HepG2 (cell line): Measurements from ENCODE around the gene LCN1. TPM values are rescaled to one million over a fixed set of nuclear protein-coding genes. Genes with fewer than 3 reads are reported as not detected.

Experiments
- ATAC-seq: fragments of 200-7000 bp; cut with Tn5 transposase; 3 replicates; pipeline ENCODE4 v1.9.1; 2020; ENCODE audit warnings: mild to moderate bottlenecking, moderate library complexity
- BruUV-seq: library from RNA; stranded (reverse); fragments of 400-500 nt; replicated peaks from 2 replicates; lab custom pipeline; 2021; lab: Mats Ljungman, UMichigan
- CTCF ChIA-PET: fragments of 300-600 bp; formaldehyde crosslinking; extraction: SDS; loops from one replicate; lab custom pipeline; 2021; ENCODE audit warnings: low total read pairs, inconsistent platforms, low intra/inter-chr PET ratio; lab: Yijun Ruan, JAX
- POLR2A ChIA-PET: fragments of 350-600 bp; sonication (Branson Sonifier 250); formaldehyde crosslinking; loops from one replicate; lab custom pipeline; 2020; ENCODE audit warnings: antibody characterized with exemption, inconsistent platforms; lab: Yijun Ruan, JAX
- DNase-seq: peaks from one replicate; pipeline ENCODE4 v3.0.0-alpha.2; 2015; ENCODE audit warnings: low spot score
- FAIRE-seq: peaks from 3 replicates; lab custom pipeline; 2011; peaks lifted over from hg19 to GRCh38; lab: Jason Lieb, UNC
- H2AFZ ChIP-seq: one replicate; pipeline ENCODE4 v1.6.1; 2011; ENCODE audit warnings: low read length, inconsistent platforms
- H3K27ac ChIP-seq: fragments of 300-600 bp; 3 replicates; pipeline ENCODE4 v1.8.0; 2011; ENCODE audit warnings: mixed run types, mild to moderate bottlenecking, mixed read lengths, low read length, inconsistent platforms; ENCODE audit not compliant: insufficient read depth; ENCODE audit errors: extremely low read length
- H3K27me3 ChIP-seq, 2 experiments: fragments of 200-600 bp in 1 of 2; 2 replicates in 1 of 2; 3 replicates in 1 of 2; pipeline versions ENCODE4 v1.6.0 to v1.8.0; 2011; ENCODE audit warnings: low read length in 2 of 2, mild to moderate bottlenecking in 2 of 2, moderate library complexity in 2 of 2, inconsistent platforms in 1 of 2; ENCODE audit not compliant: insufficient read depth in 2 of 2, control insufficient read depth in 1 of 2
- H3K36me3 ChIP-seq, 2 experiments: fragments of 200-600 bp in 1 of 2; replicated peaks in 1 of 2; 2 replicates in 1 of 2; 3 replicates in 1 of 2; pipeline versions ENCODE4 v1.5.1 to v1.8.0; 2011; ENCODE audit warnings: low read length in 2 of 2, inconsistent platforms in 1 of 2; ENCODE audit not compliant: insufficient read depth in 2 of 2, control insufficient read depth in 1 of 2
- H3K4me1 ChIP-seq: 2 replicates; pipeline ENCODE4 v1.5.1; 2012; ENCODE audit warnings: low read length, inconsistent platforms; ENCODE audit not compliant: insufficient read depth
- H3K4me2 ChIP-seq: 2 replicates; pipeline ENCODE4 v1.6.0; 2011; ENCODE audit warnings: low read depth, low read length, inconsistent platforms
- H3K4me3 ChIP-seq, 3 experiments: fragments of 200-600 bp in 1 of 3; sonication (generic), shearing (Covaris generic) in 1 of 3; replicated peaks in 1 of 3; 2 replicates each; pipeline ENCODE4 v1.5.1; 2011 to 2016; ENCODE audit warnings: low read length in 3 of 3, inconsistent platforms in 2 of 3, low read depth in 2 of 3, mild to moderate bottlenecking in 2 of 3, control low read depth in 1 of 3, mixed read lengths in 1 of 3; ENCODE audit not compliant: insufficient read depth in 1 of 3
- H3K79me2 ChIP-seq: one replicate; pipeline ENCODE4 v1.6.1; 2011; ENCODE audit warnings: low read length, inconsistent platforms; ENCODE audit not compliant: insufficient read depth
- H3K9ac ChIP-seq: 2 replicates; pipeline ENCODE4 v1.6.0; 2011; ENCODE audit warnings: mild to moderate bottlenecking, low read depth, low read length, inconsistent platforms; ENCODE audit not compliant: insufficient read depth
- H3K9me3 ChIP-seq: 2 replicates; pipeline ENCODE4 v1.5.1; 2012; ENCODE audit warnings: mild to moderate bottlenecking, low read length
- H4K20me1 ChIP-seq: 2 replicates; pipeline ENCODE4 v1.6.0; 2011; ENCODE audit warnings: inconsistent platforms, mild to moderate bottlenecking, low read length, moderate library complexity; ENCODE audit not compliant: insufficient read depth
- CAMTA2 ChIP-seq: sonication (generic); formaldehyde crosslinking; IDR thresholded peaks from 2 replicates; pipeline ENCODE4 v1.4.0; 2020; ENCODE audit warnings: mild to moderate bottlenecking, missing genetic modification reagents, borderline replicate concordance
- CENPT ChIP-seq: sonication (generic); formaldehyde crosslinking; IDR thresholded peaks from 2 replicates; pipeline ENCODE4 v1.8.0; 2022; ENCODE audit warnings: low read depth, mild to moderate bottlenecking, moderate library complexity, missing genetic modification reagents
- MTF2 ChIP-seq: sonication (generic); formaldehyde crosslinking; IDR thresholded peaks from 2 replicates; pipeline ENCODE4 v1.5.0; 2020; ENCODE audit warnings: missing genetic modification reagents, borderline replicate concordance
- MZF1 ChIP-seq: sonication (generic); formaldehyde crosslinking; IDR thresholded peaks from 2 replicates; pipeline ENCODE4 v1.8.1; 2023; ENCODE audit warnings: mild to moderate bottlenecking, missing genetic modification reagents, borderline replicate concordance
- SMC3 ChIP-seq: IDR thresholded peaks from 2 replicates; pipeline ENCODE4 v1.6.1; 2011; ENCODE audit warnings: low read length, improper control_type of control experiment
- SRSF9 ChIP-seq: fragments of 200-400 bp; formaldehyde crosslinking; IDR thresholded peaks from 2 replicates; pipeline ENCODE4 v1.6.1; 2018; ENCODE audit warnings: borderline replicate concordance, mild to moderate bottlenecking, low read depth, low read length; ENCODE audit not compliant: insufficient read depth, poor library complexity, severe bottlenecking
- U2AF1 ChIP-seq: fragments of 200-400 bp; formaldehyde crosslinking; optimal IDR thresholded peaks from 2 replicates; pipeline ENCODE3; 2017; ENCODE audit warnings: mild to moderate bottlenecking, low read depth, low read length
- ZFP37 ChIP-seq: sonication (generic); formaldehyde crosslinking; IDR thresholded peaks from 2 replicates; pipeline ENCODE4 v1.4.0; 2020; ENCODE audit warnings: missing genetic modification reagents, borderline replicate concordance
- ZNF577 ChIP-seq: sonication (generic); formaldehyde crosslinking; IDR thresholded peaks from 2 replicates; pipeline ENCODE4 v1.4.0; 2020; ENCODE audit warnings: mild to moderate bottlenecking, low read depth, missing genetic modification reagents, borderline replicate concordance
- ZSCAN31 ChIP-seq: sonication (generic); formaldehyde crosslinking; IDR thresholded peaks from 2 replicates; pipeline ENCODE4 v1.5.0; 2020; ENCODE audit warnings: low read depth, mild to moderate bottlenecking, missing genetic modification reagents
- WGBS: methylation state at CpG from one replicate; pipeline ENCODE4 v1.1.6; 2017; ENCODE audit warnings: low lambda C conversion rate; 5-methylcytosine and 5-hydroxymethylcytosine counted together
- in situ Hi-C: cut with HindIII; loops from 2 replicates; pipeline ENCODE4 v1.10.0; 2017; ENCODE audit warnings: low pct_unique_long_range_greater_than_20kb; ENCODE audit not compliant: extremely low pct_ligation_motif_present
- intact Hi-C: fragments of 100-400 bp; cut with micrococcal nuclease; formaldehyde crosslinking; loops from one replicate; pipeline ENCODE4 v1.10.0; 2022; ENCODE audit not compliant: unreplicated experiment
- polyA plus RNA-seq, 8 experiments: library from polyadenylated mRNA; depleted of rRNA in 3 of 8; stranded (reverse) in 7 of 8; unstranded in 1 of 8; fragments of >200 nt; fragmentation: Illumina TruSeq in 4 of 8; extraction: Trizol in 4 of 8; gene quantifications; 2 replicates each; pipeline versions ENCODE4 v1.2.1 to v1.2.3, GENCODE V29; 2011 to 2016; ENCODE audit warnings: low read depth in 4 of 8, missing spikeins in 1 of 8, mixed read lengths in 1 of 8; ENCODE audit not compliant: insufficient read depth in 1 of 8
- total RNA-seq, 5 experiments: library from RNA; depleted of rRNA; stranded (reverse); fragments of >200 nt; fragmentation: Illumina TruSeq; extraction: Trizol; gene quantifications; 2 replicates each; pipeline ENCODE4 v1.2.3, GENCODE V29; 2016; ENCODE audit warnings: low read depth in 1 of 5
- TF ChIP-seq, protein P1 (sequence below): sonication (generic); formaldehyde crosslinking; IDR thresholded peaks from 2 replicates; pipeline ENCODE4 v1.9.0; 2021; ENCODE audit warnings: missing genetic modification reagents, borderline replicate concordance
- TF ChIP-seq, protein P2 (sequence below): sonication (generic); formaldehyde crosslinking; IDR thresholded peaks from 2 replicates; pipeline ENCODE4 v1.8.1; 2023; ENCODE audit warnings: mild to moderate bottlenecking, inconsistent platforms, moderate library complexity, missing genetic modification reagents, borderline replicate concordance

The LCN1 gene
- total and polyA plus RNA-seq, 2 of the 13 experiments (the other 11 are each of a cell fraction or from before 2014, with no cell fraction given), result not detected

DNA sequence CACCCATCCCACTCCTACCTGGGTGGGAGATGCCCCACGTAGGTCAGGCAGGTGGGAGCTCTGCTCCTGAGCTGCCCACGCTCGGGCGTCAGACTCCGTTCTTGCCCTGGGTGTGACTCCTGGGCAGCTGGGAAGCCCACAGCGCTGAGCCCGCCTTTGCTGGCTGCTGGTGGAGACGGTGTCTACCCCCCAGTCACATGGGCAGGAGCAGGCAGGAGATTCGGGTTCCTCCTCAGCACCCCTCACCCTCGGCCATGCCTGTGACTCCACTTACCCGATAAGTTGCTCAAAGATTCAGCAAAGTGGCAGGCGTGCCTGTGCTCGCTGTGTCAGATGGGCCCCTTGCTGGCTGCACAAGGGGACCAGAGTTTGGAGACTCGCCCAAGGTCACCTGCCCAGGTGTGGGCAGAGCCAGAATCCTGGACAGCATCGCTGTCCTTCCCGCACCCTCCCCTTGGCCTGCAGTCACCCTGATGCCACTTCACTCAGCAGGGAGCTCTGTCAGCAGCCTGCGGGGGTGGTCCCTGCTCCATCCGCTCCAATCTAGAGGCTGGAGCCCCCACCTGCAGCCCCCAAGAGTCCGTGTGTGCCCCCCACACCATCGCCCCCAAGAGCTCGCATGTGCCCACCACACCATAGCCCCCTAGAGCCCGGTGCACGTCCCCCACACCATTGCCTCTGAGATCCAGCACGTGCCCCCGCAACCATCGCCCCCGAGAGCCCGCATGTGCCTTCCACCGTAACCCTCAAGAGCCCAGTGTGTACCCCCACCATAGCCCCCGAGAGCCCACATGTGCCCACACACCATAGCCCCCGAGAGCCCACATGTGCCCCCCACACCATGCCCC is 4.2 kb downstream of the LCN1 start:
- FAIRE-seq, result no peak
- CTCF ChIA-PET, result no interaction called here
- Histone ChIP-seq H3K4me3 (no peak overlapping the region), H3K27ac (no peak overlapping the region), H3K27me3 (peaks cover 8 to 51% of the 10 kb centered on the region in 2 experiments), H3K79me2 (no peaks in the 10 kb centered on the region), H3K4me1 (peaks cover 9% of the 10 kb centered on the region), H2AFZ (no peak overlapping the region), H3K9me3 (no peaks in the 10 kb centered on the region), H4K20me1 (no peaks in the 10 kb centered on the region), H3K4me2 (no peak overlapping the region), H3K36me3 (no peaks in the 10 kb centered on the region), H3K9ac (no peak overlapping the region)
- DNase-seq, result no peak
- BruUV-seq, result no TSS peak
- no peak for ATAC-seq
- WGBS, result 58% methylated on average over 9 of the region's 31 CpGs
- intact Hi-C loops (no loop called here), in situ Hi-C loops (no loop called here)
- TF ChIP-seq, protein P1, sequence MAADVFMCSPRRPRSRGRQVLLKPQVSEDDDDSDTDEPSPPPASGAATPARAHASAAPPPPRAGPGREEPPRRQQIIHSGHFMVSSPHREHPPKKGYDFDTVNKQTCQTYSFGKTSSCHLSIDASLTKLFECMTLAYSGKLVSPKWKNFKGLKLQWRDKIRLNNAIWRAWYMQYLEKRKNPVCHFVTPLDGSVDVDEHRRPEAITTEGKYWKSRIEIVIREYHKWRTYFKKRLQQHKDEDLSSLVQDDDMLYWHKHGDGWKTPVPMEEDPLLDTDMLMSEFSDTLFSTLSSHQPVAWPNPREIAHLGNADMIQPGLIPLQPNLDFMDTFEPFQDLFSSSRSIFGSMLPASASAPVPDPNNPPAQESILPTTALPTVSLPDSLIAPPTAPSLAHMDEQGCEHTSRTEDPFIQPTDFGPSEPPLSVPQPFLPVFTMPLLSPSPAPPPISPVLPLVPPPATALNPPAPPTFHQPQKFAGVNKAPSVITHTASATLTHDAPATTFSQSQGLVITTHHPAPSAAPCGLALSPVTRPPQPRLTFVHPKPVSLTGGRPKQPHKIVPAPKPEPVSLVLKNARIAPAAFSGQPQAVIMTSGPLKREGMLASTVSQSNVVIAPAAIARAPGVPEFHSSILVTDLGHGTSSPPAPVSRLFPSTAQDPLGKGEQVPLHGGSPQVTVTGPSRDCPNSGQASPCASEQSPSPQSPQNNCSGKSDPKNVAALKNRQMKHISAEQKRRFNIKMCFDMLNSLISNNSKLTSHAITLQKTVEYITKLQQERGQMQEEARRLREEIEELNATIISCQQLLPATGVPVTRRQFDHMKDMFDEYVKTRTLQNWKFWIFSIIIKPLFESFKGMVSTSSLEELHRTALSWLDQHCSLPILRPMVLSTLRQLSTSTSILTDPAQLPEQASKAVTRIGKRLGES (CRISPR knock-in tag), result no peak
- TF ChIP-seq SRSF9 (no peak), U2AF1 (no peak), ZFP37 (CRISPR knock-in tag) (no peak), MZF1 (CRISPR knock-in tag) (no peak), CENPT (CRISPR knock-in tag) (no peak), ZNF577 (CRISPR knock-in tag) (no peak), SMC3 (no peak), CAMTA2 (CRISPR knock-in tag) (no peak), MTF2 (CRISPR knock-in tag) (no peak), ZSCAN31 (CRISPR knock-in tag) (no peak)
- TF ChIP-seq, protein P2, sequence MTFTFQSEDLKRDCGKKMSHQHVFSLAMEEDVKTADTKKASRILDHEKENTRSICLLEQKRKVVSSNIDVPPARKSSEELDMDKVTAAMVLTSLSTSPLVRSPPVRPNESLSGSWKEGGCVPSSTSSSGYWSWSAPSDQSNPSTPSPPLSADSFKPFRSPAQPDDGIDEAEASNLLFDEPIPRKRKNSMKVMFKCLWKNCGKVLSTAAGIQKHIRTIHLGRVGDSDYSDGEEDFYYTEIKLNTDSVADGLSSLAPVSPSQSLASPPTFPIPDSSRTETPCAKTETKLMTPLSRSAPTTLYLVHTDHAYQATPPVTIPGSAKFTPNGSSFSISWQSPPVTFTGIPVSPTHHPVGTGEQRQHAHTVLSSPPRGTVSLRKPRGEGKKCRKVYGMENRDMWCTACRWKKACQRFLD (CRISPR knock-in tag), result no peak
- POLR2A ChIA-PET, result no interaction called here
